Measurements from ENCODE around the gene KCNMA1.
"Not testable (repeated sequence)": the region's sequence is repeated elsewhere in the genome, so short reads cannot be mapped to it uniquely, and the experiment has no call there.

GRCh38 chr10:77412573-77413133 is 225.0 kb downstream of the KCNMA1 start:
- TF ChIP-seq, protein P1, sequence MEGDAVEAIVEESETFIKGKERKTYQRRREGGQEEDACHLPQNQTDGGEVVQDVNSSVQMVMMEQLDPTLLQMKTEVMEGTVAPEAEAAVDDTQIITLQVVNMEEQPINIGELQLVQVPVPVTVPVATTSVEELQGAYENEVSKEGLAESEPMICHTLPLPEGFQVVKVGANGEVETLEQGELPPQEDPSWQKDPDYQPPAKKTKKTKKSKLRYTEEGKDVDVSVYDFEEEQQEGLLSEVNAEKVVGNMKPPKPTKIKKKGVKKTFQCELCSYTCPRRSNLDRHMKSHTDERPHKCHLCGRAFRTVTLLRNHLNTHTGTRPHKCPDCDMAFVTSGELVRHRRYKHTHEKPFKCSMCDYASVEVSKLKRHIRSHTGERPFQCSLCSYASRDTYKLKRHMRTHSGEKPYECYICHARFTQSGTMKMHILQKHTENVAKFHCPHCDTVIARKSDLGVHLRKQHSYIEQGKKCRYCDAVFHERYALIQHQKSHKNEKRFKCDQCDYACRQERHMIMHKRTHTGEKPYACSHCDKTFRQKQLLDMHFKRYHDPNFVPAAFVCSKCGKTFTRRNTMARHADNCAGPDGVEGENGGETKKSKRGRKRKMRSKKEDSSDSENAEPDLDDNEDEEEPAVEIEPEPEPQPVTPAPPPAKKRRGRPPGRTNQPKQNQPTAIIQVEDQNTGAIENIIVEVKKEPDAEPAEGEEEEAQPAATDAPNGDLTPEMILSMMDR (IDR thresholded peaks at IDR 0.05): not testable (repeated sequence)
- not testable (repeated sequence) for TF ChIP-seq EP300, POLR2A, POLR2AphosphoS5 (IDR thresholded peaks at IDR 0.05)
